Measurements from ENCODE around the gene METTL15.
A peak's percentile ranks its signal among the peaks of the same experiment; 100 is the strongest.
"Not testable (repeated sequence)": the region's sequence is repeated elsewhere in the genome, so short reads cannot be mapped to it uniquely, and the experiment has no call there.

The METTL15 gene

GRCh38 chr11:28259177-28259843 is 151.1 kb downstream of the METTL15 start:
- FAIRE-seq: peak; percentile 74
- no peak for TF ChIP-seq TAF1 (IDR thresholded peaks at IDR 0.05; ENCODE audit: borderline replicate concordance, low read depth, low read length)
- no peak for TF ChIP-seq POLR2AphosphoS5 (IDR thresholded peaks at IDR 0.05; ENCODE audit: low read depth, low read length)
- TF ChIP-seq POLR2A (IDR thresholded peaks at IDR 0.05; ENCODE audit: low read depth, low read length): no peak
- DNase-seq (ENCODE audit: insufficient read length): no peak

DNA sequence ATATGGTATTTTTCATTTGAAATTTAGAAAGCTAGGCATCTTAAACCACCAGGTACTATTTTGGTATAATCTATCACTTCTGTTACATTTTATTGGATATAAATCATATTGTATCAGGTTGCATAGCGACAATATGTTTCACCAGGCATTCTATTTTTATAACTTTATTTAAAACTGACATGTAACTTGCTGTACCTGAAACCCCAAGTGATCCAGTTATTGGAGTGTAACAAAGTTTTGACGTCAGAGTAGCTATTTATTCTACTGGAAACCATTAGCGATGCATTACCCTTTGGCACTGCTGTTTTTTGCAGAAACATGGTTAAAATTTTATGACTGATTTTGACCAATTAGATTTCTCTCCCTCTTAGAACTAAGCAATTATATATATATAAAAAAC is 160.7 kb downstream of the METTL15 start:
- no peak for TF ChIP-seq TAF1 (IDR thresholded peaks at IDR 0.05; ENCODE audit: borderline replicate concordance, low read depth, low read length)
- no peak for TF ChIP-seq POLR2A (IDR thresholded peaks at IDR 0.05; ENCODE audit: low read depth, low read length)
- no peak for TF ChIP-seq POLR2AphosphoS5 (IDR thresholded peaks at IDR 0.05; ENCODE audit: low read depth, low read length)
- DNase-seq (ENCODE audit: insufficient read length) (no peak), FAIRE-seq (no peak)

- FAIRE-seq (no peak), DNase-seq (ENCODE audit: insufficient read length) (no peak)
- TF ChIP-seq TAF1 (IDR thresholded peaks at IDR 0.05; ENCODE audit: borderline replicate concordance, low read depth, low read length) (no peak), POLR2A (IDR thresholded peaks at IDR 0.05; ENCODE audit: low read depth, low read length) (no peak), POLR2AphosphoS5 (IDR thresholded peaks at IDR 0.05; ENCODE audit: low read depth, low read length) (no peak)
These were observed 161.4 kb downstream of the METTL15 start for GRCh38 chr11:28269586-28269985.

DNA sequence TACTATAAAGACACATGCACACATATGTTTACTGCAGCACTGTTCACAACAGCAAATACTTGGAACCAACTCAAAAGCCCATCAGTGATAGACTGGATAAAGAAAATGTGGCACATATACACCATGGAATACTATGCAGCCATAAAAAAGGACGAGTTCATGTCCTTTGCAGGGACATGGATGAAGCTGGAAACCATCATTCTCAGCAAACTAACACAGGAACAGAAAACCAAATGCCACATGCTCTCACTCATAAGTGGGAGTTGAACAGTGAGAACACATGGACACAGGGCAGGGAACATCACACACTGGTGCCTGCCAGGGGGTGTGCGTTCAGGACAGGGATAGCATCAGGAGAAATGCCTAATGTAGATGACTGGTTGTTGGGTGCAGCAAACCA is 164.1 kb downstream of the METTL15 start:
- DNase-seq (ENCODE audit: insufficient read length); FAIRE-seq: not testable (repeated sequence)

- DNase-seq (ENCODE audit: insufficient read length) (no peak), FAIRE-seq (no peak)
- TF ChIP-seq TAF1 (IDR thresholded peaks at IDR 0.05; ENCODE audit: borderline replicate concordance, low read depth, low read length) (no peak), POLR2AphosphoS5 (IDR thresholded peaks at IDR 0.05; ENCODE audit: low read depth, low read length) (no peak), POLR2A (IDR thresholded peaks at IDR 0.05; ENCODE audit: low read depth, low read length) (no peak)
These were observed 166.0 kb downstream of the METTL15 start for GRCh38 chr11:28274216-28274615.

- DNase-seq (ENCODE audit: insufficient read length): no peak
- no peak for FAIRE-seq
- TF ChIP-seq POLR2AphosphoS5 (IDR thresholded peaks at IDR 0.05; ENCODE audit: low read depth, low read length) (no peak), POLR2A (IDR thresholded peaks at IDR 0.05; ENCODE audit: low read depth, low read length) (no peak), TAF1 (IDR thresholded peaks at IDR 0.05; ENCODE audit: borderline replicate concordance, low read depth, low read length) (no peak)
These were observed 176.0 kb downstream of the METTL15 start for GRCh38 chr11:28284196-28284595.

GRCh38 chr11:28289444-28289843 is 181.3 kb downstream of the METTL15 start:
- FAIRE-seq (no peak), DNase-seq (ENCODE audit: insufficient read length) (no peak)
- TF ChIP-seq POLR2AphosphoS5 (IDR thresholded peaks at IDR 0.05; ENCODE audit: low read depth, low read length) (no peak), POLR2A (IDR thresholded peaks at IDR 0.05; ENCODE audit: low read depth, low read length) (no peak), TAF1 (IDR thresholded peaks at IDR 0.05; ENCODE audit: borderline replicate concordance, low read depth, low read length) (no peak)

DNA sequence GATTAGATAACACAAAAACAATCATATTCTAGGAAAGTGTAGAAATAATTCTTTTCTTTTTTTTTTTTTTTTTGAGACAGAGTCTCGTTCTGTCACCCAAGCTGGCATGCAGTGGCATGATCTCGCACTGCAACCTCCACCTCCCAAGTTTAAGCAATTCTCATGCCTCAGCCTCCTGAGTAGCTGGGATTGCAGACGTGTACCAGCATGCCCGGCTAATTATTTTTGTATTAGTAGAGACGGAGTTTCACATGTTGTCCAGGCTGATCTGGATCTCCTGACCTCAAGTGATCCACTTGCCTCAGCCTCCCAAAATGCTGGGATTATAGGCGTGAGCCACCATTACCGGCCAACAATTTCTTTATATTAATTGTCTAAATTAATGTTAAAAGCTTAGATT is 182.8 kb downstream of the METTL15 start:
- DNase-seq (ENCODE audit: insufficient read length); FAIRE-seq: not testable (repeated sequence)

- FAIRE-seq (peak; percentile 92), DNase-seq (ENCODE audit: insufficient read length) (no peak)
- no peak for TF ChIP-seq TAF1 (IDR thresholded peaks at IDR 0.05; ENCODE audit: borderline replicate concordance, low read depth, low read length)
- TF ChIP-seq POLR2AphosphoS5 (IDR thresholded peaks at IDR 0.05; ENCODE audit: low read depth, low read length): no peak
- TF ChIP-seq POLR2A (IDR thresholded peaks at IDR 0.05; ENCODE audit: low read depth, low read length): no peak
These were observed 188.2 kb downstream of the METTL15 start for GRCh38 chr11:28296426-28296825.

GRCh38 chr11:28298209-28298608 is 190.0 kb downstream of the METTL15 start:
- FAIRE-seq (no peak), DNase-seq (ENCODE audit: insufficient read length) (no peak)
- TF ChIP-seq TAF1 (IDR thresholded peaks at IDR 0.05; ENCODE audit: borderline replicate concordance, low read depth, low read length) (no peak), POLR2AphosphoS5 (IDR thresholded peaks at IDR 0.05; ENCODE audit: low read depth, low read length) (no peak), POLR2A (IDR thresholded peaks at IDR 0.05; ENCODE audit: low read depth, low read length) (no peak)

- FAIRE-seq (no peak), DNase-seq (ENCODE audit: insufficient read length) (no peak)
- TF ChIP-seq POLR2A (IDR thresholded peaks at IDR 0.05; ENCODE audit: low read depth, low read length): no peak
- no peak for TF ChIP-seq POLR2AphosphoS5 (IDR thresholded peaks at IDR 0.05; ENCODE audit: low read depth, low read length)
- TF ChIP-seq TAF1 (IDR thresholded peaks at IDR 0.05; ENCODE audit: borderline replicate concordance, low read depth, low read length): no peak
These were observed 195.4 kb downstream of the METTL15 start for GRCh38 chr11:28303477-28304191.

GRCh38 chr11:28315440-28315839 is 207.3 kb downstream of the METTL15 start:
- DNase-seq (ENCODE audit: insufficient read length) (no peak), FAIRE-seq (no peak)
- TF ChIP-seq POLR2A (IDR thresholded peaks at IDR 0.05; ENCODE audit: low read depth, low read length) (no peak), POLR2AphosphoS5 (IDR thresholded peaks at IDR 0.05; ENCODE audit: low read depth, low read length) (no peak), TAF1 (IDR thresholded peaks at IDR 0.05; ENCODE audit: borderline replicate concordance, low read depth, low read length) (no peak)

All from GM12892 (cell line).